ENCODE measurements around the gene LYG1. TPM values are rescaled to one million over a fixed set of nuclear protein-coding genes. Genes with fewer than 3 reads are reported as not detected.

The LYG1 gene
- total and polyA plus RNA-seq, 2 of the 13 experiments (the other 11 are each of a cell fraction or from before 2014, with no cell fraction given) = 1.00 to 2.9 TPM

DNA sequence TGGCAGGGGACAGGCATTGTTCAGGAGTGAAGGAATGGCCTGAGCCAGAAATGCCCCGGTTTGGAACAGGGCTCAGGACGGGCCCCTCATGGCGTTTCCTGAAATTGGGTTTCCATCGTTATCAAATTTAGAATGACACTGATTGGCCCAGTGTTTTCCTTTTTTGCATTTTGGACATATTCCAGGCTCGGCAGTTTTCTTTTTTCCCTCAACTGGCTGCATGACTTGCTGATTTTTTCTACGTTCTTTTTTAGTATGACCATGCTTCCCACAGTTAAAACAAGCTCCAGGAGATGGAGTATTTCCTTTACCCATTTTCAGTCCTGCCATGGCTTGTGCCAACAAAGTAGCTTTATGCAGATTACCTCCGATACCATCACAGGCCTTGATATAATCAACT lies 25.1 kb downstream of the LYG1 start:
- intact Hi-C loops (cut with micrococcal nuclease; ENCODE audit: unreplicated experiment) = no loop called here
- Histone ChIP-seq H3K4me3 (replicated peaks in 1 of 3; ENCODE audit: insufficient read depth in 1 of 3, low read depth in 2 of 3, low read length in 3 of 3) (no peak overlapping the region), H3K36me3 (replicated peaks in 1 of 2; ENCODE audit: control insufficient read depth in 1 of 2, insufficient read depth in 2 of 2, low read length in 2 of 2) (no peaks in the 10 kb centered on the region), H4K20me1 (ENCODE audit: insufficient read depth, low read length) (no peaks in the 10 kb centered on the region), H3K27me3 (ENCODE audit: control insufficient read depth in 1 of 2, insufficient read depth in 2 of 2, low read length in 2 of 2) (no peaks in the 10 kb centered on the region), H3K9me3 (ENCODE audit: low read length) (peaks cover 17% of the 10 kb centered on the region), H3K4me1 (ENCODE audit: insufficient read depth, low read length) (peaks cover 39% of the 10 kb centered on the region), H3K79me2 (ENCODE audit: insufficient read depth, low read length) (no peaks in the 10 kb centered on the region), H3K4me2 (ENCODE audit: low read depth, low read length) (peak overlapping the region; percentile 8; the same call in 1 of the 2 replicates), H3K27ac (ENCODE audit: extremely low read length, insufficient read depth, low read length) (no peak overlapping the region), H3K9ac (ENCODE audit: insufficient read depth, low read depth, low read length) (no peak overlapping the region), H2AFZ (ENCODE audit: low read length) (no peak overlapping the region)
- TF ChIP-seq PATZ1 (CRISPR knock-in tag; IDR thresholded peaks at IDR 0.05) = no peak
- TF ChIP-seq MTF2 (CRISPR knock-in tag; IDR thresholded peaks at IDR 0.05; ENCODE audit: borderline replicate concordance) = no peak
- ChIA-PET POLR2A (no interaction called here), CTCF (ENCODE audit: low intra/inter-chr PET ratio, low total read pairs) (no interaction called here)
- 77% methylated on average over 7 of the region's 7 CpGs for WGBS (ENCODE audit: low lambda C conversion rate)
- DNase-seq (ENCODE audit: low spot score) (no peak), FAIRE-seq (no peak), ATAC-seq (no peak)
- in situ Hi-C loops (cut with HindIII; ENCODE audit: extremely low pct_ligation_motif_present, low pct_unique_long_range_greater_than_20kb) = no loop called here
- BruUV-seq (replicated peaks) = no TSS peak

DNA sequence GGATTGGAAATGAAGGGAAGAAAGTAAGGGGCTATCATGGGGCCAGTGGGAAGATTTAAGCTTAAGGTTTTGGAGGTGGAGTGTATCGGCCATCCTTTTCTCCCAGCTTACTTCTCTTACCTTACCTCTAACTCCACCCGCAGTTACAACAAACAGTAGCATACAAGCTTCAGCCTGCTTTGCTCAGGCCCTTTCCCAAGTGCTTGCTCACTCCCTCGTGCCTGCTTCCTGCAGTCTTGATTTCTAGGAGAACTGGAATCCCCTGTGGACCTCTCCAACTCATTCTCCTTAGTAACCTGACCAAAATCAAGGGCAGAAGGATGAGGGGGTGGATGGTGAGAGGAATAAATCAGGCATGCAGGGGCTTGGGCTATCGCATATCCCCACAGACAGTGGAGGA lies 39.8 kb downstream of the LYG1 start:
- in situ Hi-C loops (cut with HindIII; ENCODE audit: extremely low pct_ligation_motif_present, low pct_unique_long_range_greater_than_20kb) = no loop called here
- DNase-seq (ENCODE audit: low spot score) (no peak), ATAC-seq (no peak), FAIRE-seq (no peak)
- Histone ChIP-seq H4K20me1 (ENCODE audit: insufficient read depth, low read length) (no peaks in the 10 kb centered on the region), H3K4me1 (ENCODE audit: insufficient read depth, low read length) (no peaks in the 10 kb centered on the region), H3K27me3 (ENCODE audit: control insufficient read depth in 1 of 2, insufficient read depth in 2 of 2, low read length in 2 of 2) (no peaks in the 10 kb centered on the region; a peak in 1 of 5 replicates), H3K27ac (ENCODE audit: extremely low read length, insufficient read depth, low read length) (no peak overlapping the region), H3K9me3 (ENCODE audit: low read length) (no peaks in the 10 kb centered on the region), H3K9ac (ENCODE audit: insufficient read depth, low read depth, low read length) (no peak overlapping the region), H2AFZ (ENCODE audit: low read length) (no peak overlapping the region), H3K4me2 (ENCODE audit: low read depth, low read length) (no peak overlapping the region), H3K4me3 (replicated peaks in 1 of 3; ENCODE audit: insufficient read depth in 1 of 3, low read depth in 2 of 3, low read length in 3 of 3) (no peak overlapping the region), H3K36me3 (replicated peaks in 1 of 2; ENCODE audit: control insufficient read depth in 1 of 2, insufficient read depth in 2 of 2, low read length in 2 of 2) (no peaks in the 10 kb centered on the region), H3K79me2 (ENCODE audit: insufficient read depth, low read length) (no peaks in the 10 kb centered on the region)
- POLR2A ChIA-PET = no interaction called here
- intact Hi-C loops (cut with micrococcal nuclease; ENCODE audit: unreplicated experiment) = no loop called here
- BruUV-seq (replicated peaks) = no TSS peak
- 47% methylated on average over 4 of the region's 4 CpGs for WGBS (ENCODE audit: low lambda C conversion rate)
- CTCF ChIA-PET (ENCODE audit: low intra/inter-chr PET ratio, low total read pairs) = no interaction called here
- TF ChIP-seq ZNF737 (CRISPR knock-in tag; IDR thresholded peaks at IDR 0.05; ENCODE audit: borderline replicate concordance) = no peak
- no peak for TF ChIP-seq DRAP1 (CRISPR knock-in tag; IDR thresholded peaks at IDR 0.05)
- TF ChIP-seq CC2D1A (CRISPR knock-in tag; IDR thresholded peaks at IDR 0.05) = no peak
- no peak for TF ChIP-seq RFX1 (IDR thresholded peaks at IDR 0.05)
- no peak for TF ChIP-seq IRF9 (CRISPR knock-in tag; IDR thresholded peaks at IDR 0.05; ENCODE audit: borderline replicate concordance)
- TF ChIP-seq HIVEP1 (CRISPR knock-in tag; IDR thresholded peaks at IDR 0.05) = no peak
- no peak for TF ChIP-seq PCBP1 (IDR thresholded peaks at IDR 0.05; ENCODE audit: borderline replicate concordance, low read depth, low read length)
- no peak for TF ChIP-seq AGO2 (optimal IDR thresholded peaks at IDR 0.05; ENCODE audit: low read depth, low read length)
- no peak for TF ChIP-seq ZFY (CRISPR knock-in tag; IDR thresholded peaks at IDR 0.05)
- no peak for TF ChIP-seq KDM3A (CRISPR knock-in tag; IDR thresholded peaks at IDR 0.05; ENCODE audit: low read depth)
- TF ChIP-seq ZNF530 (CRISPR knock-in tag; IDR thresholded peaks at IDR 0.05; ENCODE audit: low read depth) = no peak
- TF ChIP-seq ZNF619 (CRISPR knock-in tag; IDR thresholded peaks at IDR 0.05) = no peak
- TF ChIP-seq SMYD3 (CRISPR knock-in tag; IDR thresholded peaks at IDR 0.05) = no peak
- no peak for TF ChIP-seq ZNF12 (CRISPR knock-in tag; IDR thresholded peaks at IDR 0.05)
- TF ChIP-seq, protein P1, sequence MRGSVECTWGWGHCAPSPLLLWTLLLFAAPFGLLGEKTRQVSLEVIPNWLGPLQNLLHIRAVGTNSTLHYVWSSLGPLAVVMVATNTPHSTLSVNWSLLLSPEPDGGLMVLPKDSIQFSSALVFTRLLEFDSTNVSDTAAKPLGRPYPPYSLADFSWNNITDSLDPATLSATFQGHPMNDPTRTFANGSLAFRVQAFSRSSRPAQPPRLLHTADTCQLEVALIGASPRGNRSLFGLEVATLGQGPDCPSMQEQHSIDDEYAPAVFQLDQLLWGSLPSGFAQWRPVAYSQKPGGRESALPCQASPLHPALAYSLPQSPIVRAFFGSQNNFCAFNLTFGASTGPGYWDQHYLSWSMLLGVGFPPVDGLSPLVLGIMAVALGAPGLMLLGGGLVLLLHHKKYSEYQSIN (CRISPR knock-in tag; IDR thresholded peaks at IDR 0.05; ENCODE audit: borderline replicate concordance) = no peak
